HCT116 (cell line): ENCODE data around the gene CSN3.

Source experiments
- CBX3 ChIP-seq: IDR thresholded peaks from 2 replicates; pipeline ENCODE4 v1.6.1; 2012; ENCODE audit warnings: low read depth
- CTCF ChIP-seq, 3 experiments: fragments of 200-600 bp in 1 of 3; sonication (generic) in 1 of 3; IDR thresholded peaks in 2 of 3; conservative IDR thresholded peaks in 1 of 3; 2 replicates each; pipeline ENCODE4 v1.5.1; 2012 to 2017; ENCODE audit warnings: low read depth in 2 of 3, low read length in 2 of 3, antibody characterized with exemption in 1 of 3, borderline replicate concordance in 1 of 3, control low read depth in 1 of 3, mild to moderate bottlenecking in 1 of 3, mixed read lengths in 1 of 3, mixed run types in 1 of 3, moderate library complexity in 1 of 3; ENCODE audit not compliant: insufficient read depth in 1 of 3
- EZH2phosphoT487 ChIP-seq: fragments of 200-600 bp; IDR thresholded peaks from 2 replicates; pipeline ENCODE4 v1.6.1; 2018; ENCODE audit warnings: antibody characterized with exemption, borderline replicate concordance
- MAX ChIP-seq: IDR thresholded peaks from 2 replicates; pipeline ENCODE4 v1.6.1; 2012
- POLR2A ChIP-seq: IDR thresholded peaks from 2 replicates; pipeline ENCODE4 v1.7.0; 2011; ENCODE audit warnings: borderline replicate concordance; ENCODE audit not compliant: insufficient read depth, insufficient read length; ENCODE audit errors: extremely low read depth
- POLR2AphosphoS5 ChIP-seq: IDR thresholded peaks from 2 replicates; pipeline ENCODE4 v1.6.1; 2011; ENCODE audit warnings: mild to moderate bottlenecking, low read depth, low read length, moderate library complexity
- TF ChIP-seq, protein P1 (sequence below): IDR thresholded peaks from 2 replicates; pipeline ENCODE4 v1.6.1; 2012; ENCODE audit warnings: low read depth

DNA sequence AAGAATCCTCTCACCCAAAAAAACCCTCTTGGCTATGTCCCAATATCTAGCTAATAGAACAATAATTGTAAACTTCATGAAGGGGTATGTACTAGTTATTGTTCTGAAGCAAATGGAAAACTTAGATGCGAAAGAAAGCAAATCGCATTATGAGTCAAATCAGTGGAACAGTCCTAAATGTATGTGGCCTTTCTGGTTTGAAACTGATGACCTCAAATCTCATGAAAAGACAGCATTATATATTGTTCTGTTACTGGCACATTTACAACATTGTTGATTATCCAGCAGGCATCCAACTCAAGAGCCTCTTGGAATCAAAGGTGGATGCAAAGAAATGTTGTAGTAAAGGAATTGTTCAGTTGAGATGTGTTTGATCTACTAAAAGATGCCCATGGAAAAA lies 34.7 kb downstream of the CSN3 start:
- TF ChIP-seq CTCF (IDR thresholded peaks at IDR 0.05 in 2 of 3, conservative IDR thresholded peaks at IDR 0.05 in 1 of 3; ENCODE audit: borderline replicate concordance in 1 of 3, insufficient read depth in 1 of 3, low read depth in 2 of 3, low read length in 2 of 3), result no peak
- no peak for TF ChIP-seq EZH2phosphoT487
- TF ChIP-seq MAX, result no peak
- TF ChIP-seq POLR2A, result no peak
- no peak for TF ChIP-seq CBX3
- TF ChIP-seq, protein P1, sequence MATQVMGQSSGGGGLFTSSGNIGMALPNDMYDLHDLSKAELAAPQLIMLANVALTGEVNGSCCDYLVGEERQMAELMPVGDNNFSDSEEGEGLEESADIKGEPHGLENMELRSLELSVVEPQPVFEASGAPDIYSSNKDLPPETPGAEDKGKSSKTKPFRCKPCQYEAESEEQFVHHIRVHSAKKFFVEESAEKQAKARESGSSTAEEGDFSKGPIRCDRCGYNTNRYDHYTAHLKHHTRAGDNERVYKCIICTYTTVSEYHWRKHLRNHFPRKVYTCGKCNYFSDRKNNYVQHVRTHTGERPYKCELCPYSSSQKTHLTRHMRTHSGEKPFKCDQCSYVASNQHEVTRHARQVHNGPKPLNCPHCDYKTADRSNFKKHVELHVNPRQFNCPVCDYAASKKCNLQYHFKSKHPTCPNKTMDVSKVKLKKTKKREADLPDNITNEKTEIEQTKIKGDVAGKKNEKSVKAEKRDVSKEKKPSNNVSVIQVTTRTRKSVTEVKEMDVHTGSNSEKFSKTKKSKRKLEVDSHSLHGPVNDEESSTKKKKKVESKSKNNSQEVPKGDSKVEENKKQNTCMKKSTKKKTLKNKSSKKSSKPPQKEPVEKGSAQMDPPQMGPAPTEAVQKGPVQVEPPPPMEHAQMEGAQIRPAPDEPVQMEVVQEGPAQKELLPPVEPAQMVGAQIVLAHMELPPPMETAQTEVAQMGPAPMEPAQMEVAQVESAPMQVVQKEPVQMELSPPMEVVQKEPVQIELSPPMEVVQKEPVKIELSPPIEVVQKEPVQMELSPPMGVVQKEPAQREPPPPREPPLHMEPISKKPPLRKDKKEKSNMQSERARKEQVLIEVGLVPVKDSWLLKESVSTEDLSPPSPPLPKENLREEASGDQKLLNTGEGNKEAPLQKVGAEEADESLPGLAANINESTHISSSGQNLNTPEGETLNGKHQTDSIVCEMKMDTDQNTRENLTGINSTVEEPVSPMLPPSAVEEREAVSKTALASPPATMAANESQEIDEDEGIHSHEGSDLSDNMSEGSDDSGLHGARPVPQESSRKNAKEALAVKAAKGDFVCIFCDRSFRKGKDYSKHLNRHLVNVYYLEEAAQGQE, result no peak
- no peak for TF ChIP-seq POLR2AphosphoS5
